Measurements from ENCODE around the gene LUZP4.

The LUZP4 gene, protein sequence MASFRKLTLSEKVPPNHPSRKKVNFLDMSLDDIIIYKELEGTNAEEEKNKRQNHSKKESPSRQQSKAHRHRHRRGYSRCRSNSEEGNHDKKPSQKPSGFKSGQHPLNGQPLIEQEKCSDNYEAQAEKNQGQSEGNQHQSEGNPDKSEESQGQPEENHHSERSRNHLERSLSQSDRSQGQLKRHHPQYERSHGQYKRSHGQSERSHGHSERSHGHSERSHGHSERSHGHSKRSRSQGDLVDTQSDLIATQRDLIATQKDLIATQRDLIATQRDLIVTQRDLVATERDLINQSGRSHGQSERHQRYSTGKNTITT

DNA sequence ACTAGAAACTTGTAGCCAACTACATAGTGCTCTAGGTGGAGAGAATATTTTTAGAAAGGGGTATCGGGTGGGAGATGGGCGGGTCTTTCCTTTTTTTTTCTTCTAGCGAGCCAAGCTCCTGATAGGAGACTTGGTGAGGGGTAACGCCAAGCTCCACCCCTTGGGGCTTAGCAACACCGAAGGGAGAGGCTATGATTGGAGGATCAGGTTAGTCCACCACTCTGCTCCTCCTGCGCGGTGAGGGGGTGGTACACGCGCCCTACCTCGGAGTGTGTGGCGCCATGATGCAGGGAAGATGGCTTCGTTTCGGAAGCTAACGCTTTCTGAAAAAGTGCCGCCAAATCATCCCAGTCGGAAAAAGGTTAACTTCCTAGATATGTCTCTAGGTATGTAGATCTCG lies at the start of gene LUZP4:
TSS of gene LUZP4 (plus strand) at position 251 of the 400 bp plus-strand sequence. CDS start at position 296, 45 bp downstream.
- no peak for DNase-seq

DNA sequence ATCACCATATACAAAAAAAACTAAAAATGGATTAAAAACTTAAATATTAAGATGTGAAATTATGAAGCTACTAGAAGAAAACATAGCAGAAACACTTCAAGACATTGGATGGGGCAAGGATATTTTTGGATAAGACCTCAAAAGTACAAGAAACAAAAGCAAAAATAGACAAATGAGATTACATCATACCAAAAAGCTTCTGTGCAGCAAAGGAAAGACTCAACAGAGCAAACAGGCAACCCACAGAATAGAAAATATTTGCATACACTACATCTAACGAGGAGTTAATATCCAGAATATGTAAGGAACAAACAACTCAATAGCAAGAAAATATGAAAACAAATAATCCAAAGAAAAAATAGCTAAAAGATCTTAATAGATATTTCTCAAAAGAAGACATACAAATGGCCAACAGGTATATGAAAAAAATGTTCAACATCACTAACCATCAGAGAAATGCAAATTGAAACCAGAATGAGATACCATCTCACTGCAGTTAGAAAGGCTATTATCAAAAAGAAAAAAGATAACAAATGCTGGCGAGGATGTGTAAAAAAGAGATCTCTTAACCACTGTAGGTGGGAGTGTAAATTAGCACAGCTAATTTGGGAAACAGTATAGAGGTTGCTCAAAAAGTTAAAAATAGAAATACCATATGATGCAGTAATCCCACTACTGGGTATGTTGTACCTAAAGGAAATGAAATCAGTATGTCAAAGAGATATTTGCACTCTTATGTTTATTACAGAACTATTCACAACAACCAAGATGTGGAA lies 37.9 kb upstream of the LUZP4 start:
- DNase-seq, result no peak

- DNase-seq, result no peak
Measured at GRCh38 chrX:115255003-115255402, 34.5 kb upstream of the LUZP4 start.

DNA sequence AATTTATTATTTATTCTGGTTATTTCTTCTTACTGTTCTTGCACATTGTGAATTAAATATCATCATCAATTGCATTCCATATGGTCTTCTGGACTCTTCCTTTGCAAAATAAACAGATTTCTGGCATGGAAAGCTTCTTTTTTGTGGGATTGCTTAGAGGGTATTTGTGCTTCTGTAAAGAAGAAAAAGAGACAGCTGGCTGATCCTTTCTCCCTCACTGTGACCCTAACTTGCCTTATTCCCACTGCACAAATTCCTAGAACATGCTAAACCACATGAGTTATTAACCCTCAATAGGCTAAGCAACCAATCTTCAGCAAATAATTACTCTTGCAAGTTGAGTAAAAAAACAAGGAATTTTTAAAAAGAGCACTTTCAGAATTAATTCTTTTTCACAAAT lies 31.8 kb upstream of the LUZP4 start:
- DNase-seq, result no peak

DNA sequence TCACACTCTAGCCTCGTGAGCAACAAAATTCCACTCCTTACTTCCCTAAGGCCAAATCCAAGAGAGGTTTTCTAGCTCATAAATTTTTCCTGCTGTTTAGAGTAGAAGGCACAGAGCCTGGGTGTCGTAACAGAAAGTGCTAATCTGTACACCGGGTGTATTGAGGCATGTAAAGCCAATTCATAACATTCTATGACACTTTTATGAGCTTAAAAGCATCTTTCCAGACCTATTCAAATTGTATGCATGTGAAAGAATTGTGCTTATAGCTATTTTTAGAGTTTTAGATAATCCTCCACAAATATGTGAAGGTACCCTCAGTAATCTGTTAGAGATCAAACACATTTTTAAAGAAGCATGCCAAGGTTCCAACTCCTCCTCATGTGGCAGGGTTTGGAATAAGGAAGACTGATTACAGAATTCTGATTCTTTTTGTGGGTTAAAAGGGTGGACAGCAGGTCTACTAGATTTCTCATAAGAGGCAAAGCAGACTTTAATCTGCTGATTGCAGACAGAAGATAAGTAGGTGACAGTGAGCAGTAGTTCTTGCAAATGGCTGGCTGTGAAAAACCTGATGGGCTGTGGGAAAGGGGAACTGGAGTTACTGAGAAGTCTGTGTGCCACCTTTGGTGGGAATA lies 30.2 kb upstream of the LUZP4 start:
- DNase-seq, result no peak

DNA sequence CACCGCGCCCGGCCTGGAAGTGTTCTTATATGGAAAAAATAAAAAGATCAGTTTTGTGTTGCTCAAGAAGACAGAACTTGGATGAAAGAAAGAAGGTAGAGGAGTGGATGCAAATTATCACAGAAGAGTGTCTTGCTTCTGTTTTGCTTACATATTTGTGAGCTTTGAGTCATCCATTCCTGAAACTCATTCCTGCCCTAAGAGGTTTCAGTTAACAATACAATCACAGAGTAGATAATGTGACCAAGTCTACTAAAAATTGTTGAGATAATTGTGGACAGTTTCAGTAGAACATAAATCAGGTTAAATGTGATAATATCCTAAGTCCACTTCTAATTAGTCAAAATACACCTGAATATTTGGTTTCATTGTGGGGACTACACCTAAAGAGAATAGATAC lies 29.2 kb upstream of the LUZP4 start:
- no peak for DNase-seq

GRCh38 chrX:115261148-115261547 lies 28.4 kb upstream of the LUZP4 start:
- no peak for DNase-seq

DNA sequence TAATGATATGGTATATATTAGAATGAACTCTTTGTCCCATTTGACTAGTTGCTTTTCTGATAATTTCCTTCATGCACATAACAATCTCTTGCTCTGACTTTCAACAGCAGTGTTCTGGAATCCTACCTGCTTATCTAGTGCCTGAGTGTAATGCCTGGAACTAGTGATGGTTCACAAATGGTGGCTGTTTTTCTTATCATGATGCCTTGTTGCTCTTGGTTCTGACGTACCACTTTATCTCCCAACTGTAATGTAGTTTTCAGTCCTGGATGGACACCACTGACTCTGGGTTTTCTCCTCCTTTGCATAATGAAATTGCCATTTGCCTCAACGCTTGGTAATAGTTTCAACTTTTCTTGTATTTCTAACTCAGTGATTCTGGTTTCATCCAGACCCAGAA lies 25.5 kb upstream of the LUZP4 start:
- DNase-seq, result no peak

DNA sequence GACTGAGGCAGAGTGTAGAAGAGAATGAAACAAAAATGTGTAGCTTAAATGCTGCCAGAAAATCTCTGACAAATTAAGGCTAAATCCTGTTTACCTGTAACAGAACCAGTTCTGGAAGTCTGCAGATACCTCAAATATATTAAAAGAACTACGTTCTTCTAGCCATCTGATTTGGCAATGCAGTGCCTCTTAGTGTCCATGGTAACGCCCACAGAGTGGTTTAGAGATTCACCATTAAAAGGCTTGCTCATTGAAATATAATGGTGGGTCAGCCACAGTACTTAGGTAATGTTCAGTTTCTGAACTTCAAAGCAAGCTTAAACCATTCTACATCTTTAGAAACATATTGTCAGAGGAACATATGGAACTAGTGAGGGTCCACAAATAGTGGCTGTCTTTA lies 23.2 kb upstream of the LUZP4 start:
- peak in 1 of 2 experiments; percentile 26 for DNase-seq

GRCh38 chrX:115268421-115268820 lies 21.1 kb upstream of the LUZP4 start:
- DNase-seq, result peak in 1 of 2 experiments; percentile 15

DNA sequence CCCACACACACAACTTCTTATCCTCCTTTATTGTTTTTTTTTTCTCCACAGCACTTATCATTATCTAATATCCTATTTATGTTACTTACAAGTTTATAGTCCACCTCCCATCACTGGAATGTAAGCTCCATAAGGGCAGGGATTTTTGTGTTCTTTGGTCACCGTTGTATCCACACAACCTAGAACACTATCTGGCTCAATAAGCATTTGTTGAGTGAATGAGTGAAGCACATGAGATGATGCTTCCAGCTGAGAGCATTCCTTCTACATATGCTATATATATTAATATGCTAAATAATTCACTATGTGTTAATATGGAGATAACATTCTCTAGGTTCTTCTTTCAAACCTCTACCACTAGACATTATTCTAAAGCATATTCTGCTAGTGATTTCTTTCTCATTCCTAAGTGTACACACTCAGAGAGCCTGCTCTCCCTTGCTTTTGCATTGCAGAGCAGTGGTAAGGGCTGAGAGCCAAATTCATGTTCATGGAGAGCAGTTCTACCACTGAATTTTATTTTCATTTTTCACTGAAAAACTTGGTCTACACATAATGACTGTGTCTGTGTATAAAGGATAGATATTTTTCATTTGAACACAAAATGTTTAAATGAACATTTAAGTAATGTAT lies 20.3 kb upstream of the LUZP4 start:
- no peak for DNase-seq

- no peak for DNase-seq
Measured at GRCh38 chrX:115284877-115285276, 4.6 kb upstream of the LUZP4 start.

GRCh38 chrX:115297189-115297588 lies 7.7 kb downstream of the LUZP4 start:
- no peak for DNase-seq

DNA sequence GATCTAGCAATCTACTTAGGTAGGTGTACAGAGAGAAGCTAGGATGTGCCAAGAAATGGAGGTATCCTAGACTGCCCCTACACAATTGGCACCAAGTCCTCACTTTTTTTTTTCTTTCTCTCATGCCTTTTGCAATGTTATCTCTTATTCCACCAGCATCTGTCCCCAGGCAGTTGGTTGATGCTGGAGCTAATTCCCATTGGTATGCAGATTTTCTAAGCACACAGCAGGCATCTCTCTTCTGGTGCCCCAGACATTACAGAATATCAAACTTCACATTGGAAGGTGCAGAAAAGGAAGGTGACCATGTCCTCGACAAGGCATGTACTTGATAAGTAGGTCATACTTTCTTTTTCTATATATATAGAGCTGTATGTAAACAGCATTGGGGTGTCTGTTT lies 21.6 kb downstream of the LUZP4 start:
- DNase-seq, result peak in 1 of 2 experiments; percentile 42

GRCh38 chrX:115311601-115312001 lies 22.1 kb downstream of the LUZP4 start:
- DNase-seq, result no peak

DNA sequence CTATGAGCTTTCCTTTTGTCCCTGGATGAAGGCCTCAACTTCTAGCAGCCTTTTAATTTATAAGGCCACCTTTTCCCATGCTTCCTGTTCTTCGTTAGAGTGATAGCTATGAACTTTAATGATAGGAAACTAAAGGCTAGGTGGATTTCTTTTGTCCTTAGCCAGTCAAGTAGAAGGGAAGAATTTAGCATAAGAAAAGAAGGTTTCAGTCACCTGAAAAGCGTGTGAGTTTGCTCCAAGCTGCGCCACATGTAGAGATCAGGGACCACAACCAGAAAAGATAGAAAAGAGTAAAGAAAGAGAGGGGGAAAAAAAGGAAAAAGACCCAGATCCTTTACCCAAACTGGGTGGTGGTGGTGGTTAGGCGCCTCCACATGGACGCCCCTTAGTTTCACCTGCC lies 28.6 kb downstream of the LUZP4 start:
- DNase-seq, result no peak

- DNase-seq, result no peak
Measured at GRCh38 chrX:115322375-115322774, 32.9 kb downstream of the LUZP4 start.

GRCh38 chrX:115324194-115324593 lies 34.7 kb downstream of the LUZP4 start:
- DNase-seq, result peak; percentile 14 to 48

DNA sequence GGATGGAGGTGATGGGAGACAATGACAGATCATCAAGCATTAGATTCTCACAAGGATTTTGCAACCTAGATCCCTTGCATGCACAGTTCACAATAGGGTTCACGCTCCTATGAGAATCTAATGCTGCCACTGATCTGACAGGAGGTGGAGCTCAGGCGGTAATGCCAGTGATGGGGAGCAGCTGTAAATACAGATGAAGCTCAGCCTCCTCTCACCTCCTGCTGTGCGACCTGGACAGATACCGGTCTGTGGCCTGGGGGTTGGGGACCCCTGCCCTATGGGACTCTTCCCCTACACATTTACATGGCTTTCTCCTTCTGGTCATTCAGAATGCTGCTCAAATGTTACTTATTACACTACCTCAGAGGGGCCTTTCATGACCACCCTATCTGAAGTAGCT lies 39.8 kb downstream of the LUZP4 start:
- DNase-seq, result peak; percentile 3 to 18

- peak; percentile 44 to 71 for DNase-seq
Measured at GRCh38 chrX:115330498-115331168, 41.1 kb downstream of the LUZP4 start.

DNA sequence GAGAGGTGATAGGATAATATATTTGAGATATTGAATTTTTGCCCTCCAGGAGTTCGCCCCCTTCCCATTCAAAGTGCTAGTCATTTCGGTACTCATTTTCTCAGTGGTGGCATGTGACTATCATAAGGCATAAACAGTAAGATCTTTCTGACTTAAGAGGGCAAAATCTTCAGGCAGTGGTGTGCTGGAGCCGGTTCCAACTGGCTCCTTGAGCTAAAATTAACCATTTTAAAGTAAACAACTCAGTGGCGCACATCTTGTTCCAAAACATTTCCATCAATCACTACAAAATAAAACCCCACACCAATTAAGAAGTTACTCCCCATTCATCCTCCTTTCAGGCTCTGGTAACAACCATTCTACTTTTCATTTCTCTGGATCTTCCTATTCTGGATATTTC lies 43.3 kb downstream of the LUZP4 start:
- no peak for DNase-seq

DNA sequence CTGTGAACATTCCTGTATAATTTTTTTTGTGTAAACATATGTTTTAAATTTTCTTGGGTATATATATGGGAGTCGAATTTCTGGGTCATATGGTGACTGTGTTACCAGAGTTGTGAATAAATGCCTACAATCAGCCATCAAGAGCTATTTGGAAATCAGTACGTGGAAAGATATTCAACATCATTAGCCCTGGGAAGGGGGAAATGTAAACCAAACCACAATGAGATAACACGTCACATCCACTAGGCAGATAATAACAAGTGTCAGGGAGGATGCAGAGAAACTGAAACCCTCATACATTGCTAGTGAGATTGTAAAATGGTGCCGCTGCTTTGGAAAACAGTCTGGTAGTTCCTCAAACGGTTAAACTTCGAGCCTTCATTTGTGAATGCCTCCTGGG lies 43.9 kb downstream of the LUZP4 start:
- no peak for DNase-seq

Data from NCI-H524 (cell line).